NCI-H69 (cell line): ENCODE data around the gene WDR83.
"Not testable (repeated sequence)": the region's sequence is repeated elsewhere in the genome, so short reads cannot be mapped to it uniquely, and the experiment has no call there.

Experiments used
- DNase-seq: peaks from one replicate; lab custom pipeline; 2025; lab: John Stamatoyannopoulos, UW

Gene WDR83

GRCh38 chr19:12656899-12657571 is 9.6 kb upstream of the WDR83 start:
- peak; percentile 14 for DNase-seq

GRCh38 chr19:12657966-12658365 is 8.6 kb upstream of the WDR83 start:
- DNase-seq: no peak

- DNase-seq: no peak
These were observed 5.6 kb upstream of the WDR83 start for GRCh38 chr19:12660980-12661379.

- no peak for DNase-seq
These were observed 2.0 kb upstream of the WDR83 start for GRCh38 chr19:12664406-12665280.

GRCh38 chr19:12665281-12665573 is 1.4 kb upstream of the WDR83 start:
- DNase-seq: no peak

- DNase-seq: peak; percentile 43
These were observed 839 bp upstream of the WDR83 start for GRCh38 chr19:12665671-12666264.

GRCh38 chr19:12667731-12668302 is 1.2 kb downstream of the WDR83 start:
- no peak for DNase-seq

- DNase-seq: no peak
These were observed 1.7 kb downstream of the WDR83 start for GRCh38 chr19:12668346-12668745.

GRCh38 chr19:12668932-12669269 is 2.3 kb downstream of the WDR83 start:
- DNase-seq: peak; percentile 61

- peak; percentile 89 for DNase-seq
These were observed 2.9 kb downstream of the WDR83 start for GRCh38 chr19:12669270-12670158.

- no peak for DNase-seq
These were observed 3.7 kb downstream of the WDR83 start for GRCh38 chr19:12670159-12670928.

GRCh38 chr19:12672744-12673143 is 6.1 kb downstream of the WDR83 start:
- DNase-seq: no peak

GRCh38 chr19:12675399-12675798 is 8.8 kb downstream of the WDR83 start:
- no peak for DNase-seq

GRCh38 chr19:12675940-12676339 is 9.3 kb downstream of the WDR83 start:
- DNase-seq: no peak

GRCh38 chr19:12676384-12676792 is 9.8 kb downstream of the WDR83 start:
- peak; percentile 82 for DNase-seq

GRCh38 chr19:12676928-12677327 is 10.3 kb downstream of the WDR83 start:
- no peak for DNase-seq

GRCh38 chr19:12678039-12678438 is 11.4 kb downstream of the WDR83 start:
- not testable (repeated sequence) for DNase-seq

GRCh38 chr19:12680034-12680433 is 13.4 kb downstream of the WDR83 start:
- DNase-seq: no peak

- DNase-seq: peak; percentile 99
These were observed 14.7 kb downstream of the WDR83 start, which contains the start of gene DHPS for GRCh38 chr19:12681074-12681987. Gene DHPS (minus strand): TSS chr19:12681880. CDS start chr19:12681766, 114 bp downstream.

GRCh38 chr19:12685831-12686230 is 19.2 kb downstream of the WDR83 start:
- DNase-seq: no peak
